ENCODE measurements around the gene SS18. TPM values are rescaled to one million over a fixed set of nuclear protein-coding genes. Genes with fewer than 3 reads are reported as not detected.

The SS18 gene
- total and polyA plus RNA-seq, 5 donors, result 24.6 to 41.9 (median 39.7) TPM

DNA sequence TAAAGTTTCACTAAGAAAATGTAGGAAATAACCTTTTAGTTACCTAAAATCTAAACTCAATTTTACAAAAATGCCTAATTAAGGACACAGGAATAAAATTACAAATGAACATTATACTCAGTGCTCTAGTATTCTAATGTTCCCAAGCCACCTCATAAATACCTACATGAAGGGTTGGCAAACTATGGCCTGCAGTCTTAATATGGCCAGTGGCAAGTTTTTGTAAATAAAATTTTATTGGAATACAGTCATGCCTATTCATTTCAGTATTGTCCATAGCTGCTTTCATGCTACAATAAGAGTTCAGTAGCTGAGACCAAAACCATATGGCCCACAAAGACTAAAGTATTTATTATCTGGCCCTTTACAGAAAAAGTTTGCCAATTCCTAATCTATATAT lies 53.8 kb downstream of the SS18 start:
- intact Hi-C loops (cut with DNase I), result no loop called here
- Histone ChIP-seq H3K27ac (ENCODE audit: low read length) (no peak overlapping the region), H3K9me3 (ENCODE audit: control insufficient read depth, low read length) (no peaks in the 10 kb centered on the region), H3K4me1 (ENCODE audit: control insufficient read depth, insufficient read depth, low read length) (peaks cover 1% of the 10 kb centered on the region), H3K27me3 (ENCODE audit: control insufficient read depth, insufficient read depth) (no peaks in the 10 kb centered on the region), H3K4me3 (ENCODE audit: low read length) (no peak overlapping the region)
- no peak for ATAC-seq
- no peak for DNase-seq

DNA sequence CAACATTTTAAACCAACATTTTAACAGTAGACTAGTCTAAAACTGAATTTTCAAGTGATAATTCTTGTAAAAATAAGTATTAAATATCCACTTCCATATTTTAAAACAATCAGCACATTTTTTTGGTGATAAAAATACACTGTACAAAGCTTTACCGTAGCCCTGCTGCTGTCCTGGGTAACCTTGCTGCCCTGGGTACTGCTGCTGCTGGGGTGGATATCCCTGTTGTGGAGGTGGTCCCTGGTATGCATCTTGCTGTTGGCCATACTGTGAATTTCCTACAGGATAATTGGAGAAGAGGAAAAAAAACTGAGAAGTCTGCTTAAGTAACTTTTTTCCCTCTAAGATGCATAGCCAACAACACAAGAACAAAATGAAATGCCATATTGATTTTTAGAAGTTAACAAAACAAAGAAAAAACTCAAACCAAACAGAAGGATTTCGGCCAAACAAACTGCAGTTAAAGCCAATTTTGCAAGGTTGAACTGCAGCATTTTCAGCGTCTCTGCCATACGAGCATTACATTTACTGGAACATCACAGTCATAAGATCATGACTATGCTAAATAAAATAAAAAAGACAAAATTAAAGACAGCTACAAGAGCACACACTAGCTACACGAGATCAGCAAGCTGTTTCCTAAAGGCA lies 55.4 kb downstream of the SS18 start:
- intact Hi-C loops (cut with DNase I), result no loop called here
- H3K9me3 ChIP-seq (ENCODE audit: control insufficient read depth, low read length), result no peaks in the 10 kb centered on the region
- no peaks in the 10 kb centered on the region for H3K27me3 ChIP-seq (ENCODE audit: control insufficient read depth, insufficient read depth)
- no peak for DNase-seq
- H3K4me1 ChIP-seq (ENCODE audit: control insufficient read depth, insufficient read depth, low read length), result peaks cover 1% of the 10 kb centered on the region
- no peak overlapping the region for H3K27ac ChIP-seq (ENCODE audit: low read length)
- WGBS, result 92% methylated on average over 5 of the region's 5 CpGs
- no peak overlapping the region for H3K4me3 ChIP-seq (ENCODE audit: low read length)
- ATAC-seq, result no peak

DNA sequence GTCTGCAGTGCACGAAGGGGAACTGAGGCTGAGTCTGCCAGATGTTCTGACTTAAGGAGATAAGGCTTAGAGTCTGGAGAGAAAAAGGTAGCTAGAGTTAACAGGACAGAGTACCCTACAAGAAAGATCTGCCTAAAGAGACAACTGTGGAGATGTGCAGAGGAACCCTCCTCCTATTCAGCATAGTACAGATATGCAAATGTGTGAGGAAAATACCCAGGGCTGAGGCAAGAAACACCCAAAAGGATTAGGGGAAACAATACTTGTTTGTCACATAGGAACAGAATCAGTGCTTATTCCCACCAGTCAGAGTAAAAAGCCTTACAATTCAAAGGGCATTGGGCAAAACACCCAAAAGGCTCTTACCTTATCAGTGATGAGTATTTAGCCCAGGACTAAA lies 67.8 kb downstream of the SS18 start:
- DNase-seq (no peak), ATAC-seq (no peak)
- WGBS, result 92% methylated on average over 1 of the region's 1 CpG
- Histone ChIP-seq H3K4me1 (ENCODE audit: control insufficient read depth, insufficient read depth, low read length) (no peaks in the 10 kb centered on the region), H3K27ac (ENCODE audit: low read length) (no peak overlapping the region), H3K9me3 (ENCODE audit: control insufficient read depth, low read length) (no peaks in the 10 kb centered on the region), H3K27me3 (ENCODE audit: control insufficient read depth, insufficient read depth) (no peaks in the 10 kb centered on the region), H3K4me3 (ENCODE audit: low read length) (no peak overlapping the region)
- intact Hi-C loops (cut with DNase I), result no loop called here

DNA sequence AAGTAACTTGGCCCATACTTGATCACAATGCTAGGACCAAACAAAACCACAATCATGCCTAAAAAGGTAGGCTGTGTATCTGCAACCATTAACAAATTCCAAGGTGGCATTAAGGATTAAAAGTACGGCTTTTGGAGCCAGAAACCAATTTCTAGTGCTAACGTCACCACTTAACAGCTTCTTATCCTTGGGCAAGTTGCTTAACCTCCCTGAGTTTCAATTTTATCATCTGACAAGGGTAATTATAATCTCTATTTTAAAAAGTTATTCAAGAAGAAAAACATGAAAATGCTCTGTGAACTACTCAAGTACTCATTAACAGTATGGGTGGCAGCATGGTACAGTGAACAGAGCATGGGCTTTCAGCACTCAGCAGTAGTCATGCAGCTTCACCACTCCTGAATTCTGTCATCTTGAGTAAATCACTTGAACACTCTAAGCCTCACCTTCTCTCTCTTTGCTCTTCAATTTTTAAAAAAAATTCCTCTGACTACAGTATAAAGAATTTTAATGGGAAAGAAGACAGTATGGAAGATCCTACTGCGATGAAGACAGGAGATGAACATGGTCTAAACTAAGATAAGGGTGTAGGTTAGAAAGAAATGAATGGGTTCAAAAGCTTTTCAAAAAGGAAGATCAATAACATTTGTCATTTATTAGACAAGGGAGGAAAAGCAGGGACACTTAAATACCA lies 69.2 kb downstream of the SS18 start:
- Histone ChIP-seq H3K9me3 (ENCODE audit: control insufficient read depth, low read length) (no peaks in the 10 kb centered on the region), H3K27me3 (ENCODE audit: control insufficient read depth, insufficient read depth) (no peaks in the 10 kb centered on the region), H3K27ac (ENCODE audit: low read length) (no peak overlapping the region), H3K4me1 (ENCODE audit: control insufficient read depth, insufficient read depth, low read length) (no peaks in the 10 kb centered on the region), H3K4me3 (ENCODE audit: low read length) (no peak overlapping the region)
- 91% methylated on average over 3 of the region's 3 CpGs for WGBS
- DNase-seq, result no peak
- intact Hi-C loops (cut with DNase I), result no loop called here
- ATAC-seq, result no peak

DNA sequence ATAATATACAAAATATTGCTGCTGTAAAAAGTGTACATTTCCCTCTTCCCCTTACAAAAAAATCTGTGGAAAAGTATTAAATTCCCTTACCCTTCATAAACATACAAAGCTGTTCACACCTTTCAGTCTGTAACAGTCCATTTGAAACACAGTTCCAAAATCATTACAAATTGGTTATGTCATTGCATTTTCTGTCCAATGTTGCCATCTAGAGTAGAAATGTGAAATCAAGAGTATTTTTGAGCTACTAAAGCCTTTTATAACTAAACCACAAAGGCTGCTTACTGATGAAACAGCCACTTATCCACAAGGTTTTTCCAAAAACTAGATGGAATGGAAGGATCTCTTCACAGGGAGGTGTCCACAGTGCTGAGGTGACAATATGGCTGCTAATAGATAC lies 72.5 kb downstream of the SS18 start:
- Histone ChIP-seq H3K4me1 (ENCODE audit: control insufficient read depth, insufficient read depth, low read length) (no peaks in the 10 kb centered on the region), H3K27ac (ENCODE audit: low read length) (no peak overlapping the region), H3K9me3 (ENCODE audit: control insufficient read depth, low read length) (no peaks in the 10 kb centered on the region), H3K27me3 (ENCODE audit: control insufficient read depth, insufficient read depth) (no peaks in the 10 kb centered on the region), H3K4me3 (ENCODE audit: low read length) (no peak overlapping the region)
- intact Hi-C loops (cut with DNase I), result no loop called here
- ATAC-seq (no peak), DNase-seq (no peak)

DNA sequence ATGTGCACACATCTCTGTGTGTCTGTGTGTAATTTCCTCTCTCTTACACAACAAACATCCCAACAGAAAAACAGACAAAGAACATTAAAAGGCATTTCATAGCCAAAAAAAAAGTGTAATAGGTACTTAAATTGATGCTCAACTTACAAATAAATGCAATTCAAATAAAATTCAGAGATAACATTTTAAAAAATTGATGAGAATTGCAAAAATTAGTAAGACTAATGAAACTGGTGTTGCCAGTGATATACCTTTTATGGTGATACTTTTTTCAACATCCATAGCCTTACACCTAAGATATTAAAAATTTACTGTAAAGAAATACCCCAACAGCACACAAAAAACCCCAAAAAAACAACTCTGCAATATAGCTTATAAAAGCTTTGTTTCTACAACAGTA lies 76.0 kb downstream of the SS18 start:
- no peak for DNase-seq
- no peak for ATAC-seq
- Histone ChIP-seq H3K4me1 (ENCODE audit: control insufficient read depth, insufficient read depth, low read length) (no peaks in the 10 kb centered on the region), H3K9me3 (ENCODE audit: control insufficient read depth, low read length) (no peaks in the 10 kb centered on the region), H3K27me3 (ENCODE audit: control insufficient read depth, insufficient read depth) (no peaks in the 10 kb centered on the region), H3K27ac (ENCODE audit: low read length) (no peak overlapping the region), H3K4me3 (ENCODE audit: low read length) (no peak overlapping the region)
- intact Hi-C loops (cut with DNase I), result no loop called here

DNA sequence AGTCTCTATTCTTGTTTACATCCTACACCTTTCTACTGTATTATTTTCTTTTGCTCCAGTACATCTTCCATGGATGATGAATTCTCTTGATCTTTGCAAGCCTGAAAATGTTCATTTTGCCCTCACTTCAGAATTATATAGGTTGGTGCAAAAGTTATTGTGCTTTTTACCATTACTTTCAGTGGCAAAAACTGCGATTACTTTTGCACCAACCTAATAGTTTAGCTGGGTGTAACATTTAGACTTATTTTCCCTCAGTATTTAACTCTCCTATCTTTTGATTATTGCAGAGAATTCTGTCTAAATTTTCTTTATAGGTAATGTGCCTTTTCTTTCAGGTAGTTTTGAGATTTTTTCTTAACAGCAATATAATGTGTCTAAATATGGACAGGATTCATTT lies 81.8 kb downstream of the SS18 start:
- Histone ChIP-seq H3K27ac (ENCODE audit: low read length) (no peak overlapping the region), H3K9me3 (ENCODE audit: control insufficient read depth, low read length) (no peaks in the 10 kb centered on the region), H3K4me1 (ENCODE audit: control insufficient read depth, insufficient read depth, low read length) (no peaks in the 10 kb centered on the region), H3K4me3 (ENCODE audit: low read length) (no peak overlapping the region), H3K27me3 (ENCODE audit: control insufficient read depth, insufficient read depth) (no peaks in the 10 kb centered on the region)
- intact Hi-C loops (cut with DNase I), result no loop called here
- ATAC-seq (no peak), DNase-seq (no peak)
- 100% methylated on average over 1 of the region's 1 CpG for WGBS

DNA sequence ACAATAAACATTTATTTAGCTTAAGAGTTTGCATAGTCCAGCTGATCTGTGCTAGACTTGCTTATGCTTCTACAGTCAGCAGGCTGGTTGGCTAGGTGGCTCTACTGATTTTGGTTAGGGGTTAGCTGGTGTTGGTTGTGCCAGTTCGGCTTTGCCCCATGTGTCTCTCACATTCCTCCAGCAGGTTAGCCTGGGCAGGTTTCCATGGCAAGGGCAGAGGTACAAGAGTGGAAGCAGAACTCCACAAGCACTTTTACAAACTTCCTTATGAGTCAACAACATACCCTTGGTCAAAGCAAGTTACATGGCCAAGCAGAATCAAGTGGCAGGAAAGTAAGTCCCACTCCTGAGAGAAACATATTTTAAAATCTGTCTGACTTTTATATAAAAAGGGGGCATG lies 82.3 kb downstream of the SS18 start:
- 93% methylated on average over 1 of the region's 1 CpG for whole genome bisulfite sequencing
- Histone ChIP-seq H3K27ac (ENCODE audit: low read length) (no peak overlapping the region), H3K27me3 (ENCODE audit: control insufficient read depth, insufficient read depth) (no peaks in the 10 kb centered on the region), H3K4me3 (ENCODE audit: low read length) (no peak overlapping the region), H3K9me3 (ENCODE audit: control insufficient read depth, low read length) (no peaks in the 10 kb centered on the region), H3K4me1 (ENCODE audit: control insufficient read depth, insufficient read depth, low read length) (no peaks in the 10 kb centered on the region)
- intact Hi-C loops (cut with DNase I), result no loop called here
- DNase-seq (no peak), ATAC-seq (no peak)

DNA sequence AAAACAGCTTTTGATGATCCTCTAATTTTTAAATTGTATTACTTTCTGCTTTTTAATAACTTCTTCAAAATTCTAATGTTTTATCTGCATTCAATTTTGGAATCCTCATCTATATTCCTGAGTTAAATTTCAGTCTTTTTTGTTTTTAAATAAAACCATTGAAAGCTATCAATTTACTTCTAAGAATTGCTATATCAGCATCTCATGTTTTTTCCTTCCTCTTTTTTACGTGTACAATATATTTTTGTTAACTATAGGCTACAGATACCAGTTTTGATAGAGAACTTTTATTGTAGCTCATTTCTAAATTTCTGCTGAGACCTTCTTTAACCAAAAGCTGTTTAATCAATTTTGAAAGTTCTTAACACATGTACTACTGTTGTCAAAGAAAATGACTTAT lies 84.5 kb downstream of the SS18 start:
- DNase-seq, result no peak
- 53% methylated on average over 1 of the region's 1 CpG for WGBS
- no peak for ATAC-seq
- no peaks in the 10 kb centered on the region for H3K4me1 ChIP-seq (ENCODE audit: control insufficient read depth, insufficient read depth, low read length)
- no peaks in the 10 kb centered on the region for H3K9me3 ChIP-seq (ENCODE audit: control insufficient read depth, low read length)
- intact Hi-C loops (cut with DNase I), result no loop called here
- no peak overlapping the region for H3K27ac ChIP-seq (ENCODE audit: low read length)
- no peak overlapping the region for H3K4me3 ChIP-seq (ENCODE audit: low read length)
- H3K27me3 ChIP-seq (ENCODE audit: control insufficient read depth, insufficient read depth), result no peaks in the 10 kb centered on the region

DNA sequence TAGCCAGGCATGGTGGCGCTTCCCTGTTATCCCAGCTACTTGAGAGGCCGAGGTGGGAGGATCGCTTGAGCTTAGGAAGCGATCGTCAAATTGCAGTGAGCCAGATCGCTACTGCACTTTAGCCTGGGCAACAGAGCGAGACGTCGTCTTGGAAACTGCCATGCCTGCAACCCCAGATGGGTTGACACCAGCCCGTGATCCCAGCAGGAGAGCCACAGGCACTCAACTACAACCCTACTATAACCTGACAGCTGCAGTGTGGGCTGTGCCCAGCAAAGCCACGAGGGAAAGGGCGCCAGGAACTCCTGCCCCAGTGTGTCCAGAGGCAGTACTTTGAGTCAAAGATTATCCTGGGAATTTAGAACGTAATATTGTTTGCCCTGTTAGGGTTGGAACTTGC lies 85.6 kb downstream of the SS18 start:
- H3K4me1 ChIP-seq (ENCODE audit: control insufficient read depth, insufficient read depth, low read length), result no peaks in the 10 kb centered on the region
- H3K27me3 ChIP-seq (ENCODE audit: control insufficient read depth, insufficient read depth), result no peaks in the 10 kb centered on the region
- intact Hi-C loops (cut with DNase I), result no loop called here
- no peak for DNase-seq
- no peak overlapping the region for H3K4me3 ChIP-seq (ENCODE audit: low read length)
- ATAC-seq, result no peak
- no peak overlapping the region for H3K27ac ChIP-seq (ENCODE audit: low read length)
- WGBS, result 93% methylated on average over 13 of the region's 13 CpGs
- H3K9me3 ChIP-seq (ENCODE audit: control insufficient read depth, low read length), result no peaks in the 10 kb centered on the region

DNA sequence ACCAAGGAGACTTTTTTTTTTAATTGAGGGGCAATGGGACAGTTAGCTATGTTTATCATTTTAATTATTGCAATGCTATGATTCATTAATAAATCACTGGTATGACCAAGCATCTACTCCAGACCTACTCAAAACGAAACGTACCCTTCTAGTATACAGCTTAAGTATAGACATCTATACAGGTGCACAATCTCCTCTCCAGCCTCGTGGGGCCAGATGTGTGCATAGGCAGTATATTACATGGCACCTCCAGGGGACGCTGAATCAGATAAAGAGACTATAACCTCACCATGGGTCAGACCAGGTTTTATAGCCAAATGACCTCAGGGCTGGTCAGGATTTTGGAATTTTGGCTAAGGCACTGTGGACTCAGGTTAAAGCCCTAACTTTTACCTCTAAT lies 86.6 kb downstream of the SS18 start:
- intact Hi-C loops (cut with DNase I), result no loop called here
- ATAC-seq, result no peak
- Histone ChIP-seq H3K4me1 (ENCODE audit: control insufficient read depth, insufficient read depth, low read length) (no peaks in the 10 kb centered on the region), H3K27me3 (ENCODE audit: control insufficient read depth, insufficient read depth) (no peaks in the 10 kb centered on the region), H3K4me3 (ENCODE audit: low read length) (no peak overlapping the region), H3K27ac (ENCODE audit: low read length) (no peak overlapping the region), H3K9me3 (ENCODE audit: control insufficient read depth, low read length) (no peaks in the 10 kb centered on the region)
- DNase-seq, result no peak
- WGBS, result 78% methylated on average over 4 of the region's 4 CpGs

DNA sequence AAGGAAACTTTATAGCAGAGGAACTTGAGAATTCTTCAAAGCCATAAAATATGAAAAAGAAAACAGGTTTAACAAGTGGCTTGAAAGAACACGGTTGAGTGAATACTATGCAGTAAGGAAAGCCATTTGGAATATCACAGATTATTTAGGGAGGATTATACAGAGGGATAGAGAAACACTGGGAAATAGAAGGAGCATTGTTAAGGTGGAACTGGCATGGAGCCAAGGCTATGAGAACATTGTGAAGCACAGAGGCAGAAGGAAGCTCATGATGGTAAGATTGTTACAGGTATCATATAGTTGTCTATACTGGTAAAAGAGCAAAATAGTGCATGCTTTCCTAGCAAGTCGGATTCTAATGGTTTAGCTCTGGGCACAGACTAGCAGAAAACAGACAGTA lies 87.1 kb downstream of the SS18 start:
- ATAC-seq (no peak), DNase-seq (no peak)
- no peak overlapping the region for H3K27ac ChIP-seq (ENCODE audit: low read length)
- H3K9me3 ChIP-seq (ENCODE audit: control insufficient read depth, low read length), result no peaks in the 10 kb centered on the region
- intact Hi-C loops (cut with DNase I), result no loop called here
- no peaks in the 10 kb centered on the region for H3K27me3 ChIP-seq (ENCODE audit: control insufficient read depth, insufficient read depth)
- no peaks in the 10 kb centered on the region for H3K4me1 ChIP-seq (ENCODE audit: control insufficient read depth, insufficient read depth, low read length)
- no peak overlapping the region for H3K4me3 ChIP-seq (ENCODE audit: low read length)
- WGBS, result 78% methylated on average over 2 of the region's 2 CpGs
